Measurements from ENCODE around the gene PPIH. TPM values are rescaled to one million over a fixed set of nuclear protein-coding genes. Genes with fewer than 3 reads are reported as not detected.

The PPIH gene
- total and polyA plus RNA-seq, 2 of the 13 experiments (the other 11 are each of a cell fraction or from before 2014, with no cell fraction given): 29.9 to 72.6 TPM

- TF ChIP-seq HMG20A (CRISPR knock-in tag; IDR thresholded peaks at IDR 0.05; ENCODE audit: borderline replicate concordance): no peak
- TF ChIP-seq IKZF5 (CRISPR knock-in tag; IDR thresholded peaks at IDR 0.05): no peak
- TF ChIP-seq MTA1 (CRISPR knock-in tag; IDR thresholded peaks at IDR 0.05; ENCODE audit: borderline replicate concordance): no peak
- TF ChIP-seq ZNF589 (CRISPR knock-in tag; conservative IDR thresholded peaks at IDR 0.05): no peak
- no peak for TF ChIP-seq ZC3H4 (CRISPR knock-in tag; IDR thresholded peaks at IDR 0.05; ENCODE audit: borderline replicate concordance)
- TF ChIP-seq FOXA1 (IDR thresholded peaks at IDR 0.05): no peak
- TF ChIP-seq FOXA1 (CRISPR knock-in tag; IDR thresholded peaks at IDR 0.05): no peak
- no peak for TF ChIP-seq ZFP36L1 (CRISPR knock-in tag; IDR thresholded peaks at IDR 0.05)
- TF ChIP-seq IRF9 (CRISPR knock-in tag; IDR thresholded peaks at IDR 0.05; ENCODE audit: borderline replicate concordance): no peak
- no peak for TF ChIP-seq ZNF841 (CRISPR knock-in tag; IDR thresholded peaks at IDR 0.05; ENCODE audit: borderline replicate concordance)
- TF ChIP-seq ZNF512 (CRISPR knock-in tag; IDR thresholded peaks at IDR 0.05): no peak
- TF ChIP-seq ZNF160 (CRISPR knock-in tag; IDR thresholded peaks at IDR 0.05): no peak
- 0 out of 2 replicates have a peak, but pooled peaks have one; percentile 23 for TF ChIP-seq GFI1 (CRISPR knock-in tag; IDR thresholded peaks at IDR 0.05; ENCODE audit: borderline replicate concordance)
- no peak for TF ChIP-seq ZSCAN5A (CRISPR knock-in tag; IDR thresholded peaks at IDR 0.05; ENCODE audit: borderline replicate concordance)
- TF ChIP-seq E2F1 (CRISPR knock-in tag; IDR thresholded peaks at IDR 0.05): no peak
- no peak for TF ChIP-seq GPBP1L1 (CRISPR knock-in tag; IDR thresholded peaks at IDR 0.05)
- no peak for TF ChIP-seq RAD21 (CRISPR knock-in tag; IDR thresholded peaks at IDR 0.05)
- no peak for TF ChIP-seq ZNF275 (CRISPR knock-in tag; IDR thresholded peaks at IDR 0.05; ENCODE audit: borderline replicate concordance)
- no peak for TF ChIP-seq ZNF644 (CRISPR knock-in tag; IDR thresholded peaks at IDR 0.05; ENCODE audit: low read depth)
- TF ChIP-seq TFDP1 (CRISPR knock-in tag; IDR thresholded peaks at IDR 0.05; ENCODE audit: borderline replicate concordance): no peak
Observed at GRCh38 chr1:42620307-42620706, 37.9 kb upstream of the PPIH start (continued).
